Measurements from ENCODE around the gene HOXB4.
A peak's percentile ranks its signal among the peaks of the same experiment; 100 is the strongest.

The HOXB4 gene

DNA sequence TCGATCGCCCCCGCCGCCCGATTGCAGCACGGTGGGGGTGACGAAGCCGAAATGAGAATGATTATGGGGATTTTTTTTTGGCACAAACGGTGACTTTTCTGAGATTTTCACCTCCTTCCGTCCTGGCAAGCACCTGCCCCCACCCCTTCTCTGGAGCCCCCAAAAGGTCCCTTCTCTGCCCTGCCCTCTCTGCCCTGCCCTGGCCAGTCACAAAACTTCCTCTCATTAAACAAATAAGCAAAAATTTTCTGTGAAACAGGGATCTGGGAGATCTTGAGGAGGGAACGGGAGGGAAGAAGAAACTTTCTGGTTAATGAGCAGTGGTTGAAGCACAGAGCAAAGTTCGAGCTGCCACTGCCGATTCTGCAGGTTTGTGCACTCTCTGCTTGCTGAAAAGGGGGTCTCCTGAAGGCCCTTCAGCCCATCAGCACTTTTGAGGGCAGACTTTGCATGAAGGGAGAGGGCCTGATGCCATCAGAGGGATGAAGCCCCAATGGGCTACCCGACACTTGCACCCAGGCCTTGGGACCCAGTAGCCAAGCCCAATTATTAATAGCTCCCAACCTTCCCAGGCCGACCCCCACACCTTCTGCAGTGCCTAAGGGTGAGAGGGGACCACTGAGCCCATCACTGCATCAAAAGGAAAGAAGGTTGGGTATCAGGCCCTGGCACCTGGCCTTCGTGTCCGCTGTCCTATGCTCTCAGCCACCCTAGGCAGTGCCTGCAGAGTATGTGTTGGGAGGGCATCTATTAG, 38.0 kb upstream of the HOXB4 start:
- intact Hi-C loops (cut with DNase I): no loop called here
- DNase-seq: no peak

DNA sequence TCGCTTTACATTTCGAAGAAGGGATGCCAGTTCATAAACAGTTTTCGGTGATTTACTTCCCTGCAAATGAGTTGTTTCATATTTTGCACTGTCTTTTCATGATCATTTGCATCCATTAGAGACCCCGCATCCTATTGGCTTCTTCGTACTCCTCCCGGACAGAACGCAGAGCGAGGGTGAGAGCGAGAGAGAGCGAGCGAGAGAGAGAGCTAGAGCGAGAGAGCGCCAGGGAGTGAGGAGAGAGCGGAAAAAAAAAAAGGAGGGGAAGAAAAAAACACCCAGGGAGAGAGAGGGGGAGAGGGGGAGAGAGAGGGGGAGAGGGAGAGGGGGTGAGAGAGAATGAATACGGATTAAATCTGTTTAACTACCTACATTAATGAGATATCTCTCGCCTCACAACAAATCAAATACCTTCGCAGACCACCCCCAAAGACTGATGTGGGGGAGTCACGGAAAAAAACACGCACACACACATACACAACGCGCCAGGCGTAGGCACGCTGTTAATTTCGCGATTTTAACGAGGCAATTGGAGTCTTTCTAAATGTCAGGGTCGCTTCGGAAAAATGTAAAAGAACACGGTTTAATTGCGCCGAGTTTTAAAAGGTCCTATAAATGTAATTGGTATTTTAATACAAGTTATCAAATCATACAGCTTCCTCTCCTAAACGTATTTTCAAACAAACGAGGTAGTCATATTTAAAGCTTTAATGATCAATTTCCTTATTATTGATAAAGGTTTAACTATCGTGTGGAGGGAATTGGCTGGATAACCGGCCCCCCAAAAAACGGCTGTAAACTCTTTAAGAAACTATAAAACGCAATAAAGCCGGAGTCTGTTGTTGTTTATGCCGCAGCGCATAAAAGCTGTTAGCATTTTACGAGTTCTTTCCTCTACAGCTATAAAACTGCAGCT, 37.2 kb upstream of the HOXB4 start, which contains the start of gene HOXB8:
HOXB8 (minus strand) TSS at position 246 of the 916 bp plus-strand sequence. CDS start 588 bp downstream, outside the sequence.
- no peak for DNase-seq
- intact Hi-C loops (cut with DNase I): no loop called here

DNA sequence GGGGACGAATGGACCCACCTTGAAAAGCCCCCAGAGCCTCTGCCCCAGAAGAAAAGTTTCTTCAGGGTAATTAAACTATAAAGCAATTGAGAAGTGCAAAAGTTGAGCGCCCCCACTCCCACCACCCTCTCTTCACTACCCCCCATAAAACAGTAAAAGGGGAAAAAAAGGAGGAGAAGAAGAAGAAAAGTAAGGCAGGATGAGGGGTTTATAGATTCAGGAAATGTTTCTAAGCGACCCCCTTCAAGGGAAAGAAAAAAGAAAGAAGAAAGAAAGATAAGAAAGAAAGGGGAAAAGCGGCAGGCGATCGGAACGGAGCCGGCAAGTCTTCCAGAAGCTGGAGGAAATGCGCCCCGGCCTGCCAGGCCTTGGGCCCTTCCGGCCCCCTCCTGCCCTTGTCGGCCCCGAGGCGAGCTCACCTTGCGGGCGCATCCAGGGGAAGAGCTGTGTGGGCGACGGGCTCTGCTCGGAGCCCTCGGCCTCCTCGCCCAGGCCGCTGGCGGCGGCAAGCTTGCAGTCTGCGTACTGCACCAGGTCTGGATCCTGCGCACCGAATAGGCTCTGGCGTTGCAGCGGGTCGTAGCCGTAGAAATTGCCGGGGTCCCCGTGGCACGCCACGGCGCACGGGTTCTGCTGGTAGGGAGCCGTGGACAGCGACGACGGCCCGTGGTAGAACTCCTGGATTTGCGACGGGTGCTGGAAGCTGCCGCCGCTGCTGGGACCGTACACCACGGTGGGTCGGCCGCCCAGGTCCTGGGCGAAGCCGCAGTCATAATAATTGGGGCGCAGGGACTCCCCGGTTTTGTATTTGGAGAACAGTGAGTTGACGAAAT, 35.9 kb upstream of the HOXB4 start:
- no peak for DNase-seq
- intact Hi-C loops (cut with DNase I): no loop called here

DNA sequence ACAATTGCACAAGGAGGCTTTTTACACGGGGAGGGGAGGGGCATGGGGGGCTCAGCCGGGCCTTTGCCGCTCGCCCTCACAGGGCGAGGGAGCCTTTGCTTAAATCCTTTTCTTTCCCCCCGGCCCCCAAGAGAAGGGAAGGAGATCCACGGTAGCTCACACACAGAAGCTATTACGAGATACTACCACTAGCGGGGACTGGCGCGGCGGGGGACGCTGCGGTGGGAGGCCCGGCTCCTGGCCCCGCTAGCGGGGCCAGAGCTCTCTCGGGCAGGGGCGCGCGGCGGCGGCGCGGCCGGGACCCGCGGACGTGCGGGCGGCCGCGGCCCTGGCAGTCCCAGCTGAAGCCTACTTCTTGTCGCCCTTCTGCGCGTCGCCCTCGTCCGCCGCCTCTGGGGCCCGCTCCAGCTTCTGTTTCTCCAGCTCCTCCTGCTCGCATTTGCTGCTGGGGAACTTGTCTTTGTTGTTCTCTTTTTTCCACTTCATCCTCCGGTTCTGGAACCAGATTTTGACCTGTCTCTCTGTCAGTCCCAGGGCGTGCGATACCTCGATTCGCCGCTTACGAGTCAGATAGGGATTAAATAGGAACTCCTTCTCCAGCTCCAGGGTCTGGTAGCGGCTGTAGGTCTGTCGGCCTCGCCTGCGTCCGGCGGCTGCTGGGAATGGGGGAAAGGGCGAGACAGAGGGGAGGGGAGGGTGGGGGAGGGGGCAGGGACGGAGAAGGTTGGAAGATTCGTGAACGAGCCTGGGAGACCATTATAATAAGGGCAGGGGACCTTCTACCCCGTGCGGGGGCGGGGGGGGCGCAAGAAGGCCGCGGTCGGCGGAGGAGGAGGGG, 34.9 kb upstream of the HOXB4 start:
- peak in 1 of 42 donors; percentile 4 for DNase-seq
- intact Hi-C loops (cut with DNase I): no loop called here

GRCh38 chr17:48612456-48612853, 34.3 kb upstream of the HOXB4 start:
- DNase-seq: no peak
- intact Hi-C loops (cut with DNase I): no loop called here

DNA sequence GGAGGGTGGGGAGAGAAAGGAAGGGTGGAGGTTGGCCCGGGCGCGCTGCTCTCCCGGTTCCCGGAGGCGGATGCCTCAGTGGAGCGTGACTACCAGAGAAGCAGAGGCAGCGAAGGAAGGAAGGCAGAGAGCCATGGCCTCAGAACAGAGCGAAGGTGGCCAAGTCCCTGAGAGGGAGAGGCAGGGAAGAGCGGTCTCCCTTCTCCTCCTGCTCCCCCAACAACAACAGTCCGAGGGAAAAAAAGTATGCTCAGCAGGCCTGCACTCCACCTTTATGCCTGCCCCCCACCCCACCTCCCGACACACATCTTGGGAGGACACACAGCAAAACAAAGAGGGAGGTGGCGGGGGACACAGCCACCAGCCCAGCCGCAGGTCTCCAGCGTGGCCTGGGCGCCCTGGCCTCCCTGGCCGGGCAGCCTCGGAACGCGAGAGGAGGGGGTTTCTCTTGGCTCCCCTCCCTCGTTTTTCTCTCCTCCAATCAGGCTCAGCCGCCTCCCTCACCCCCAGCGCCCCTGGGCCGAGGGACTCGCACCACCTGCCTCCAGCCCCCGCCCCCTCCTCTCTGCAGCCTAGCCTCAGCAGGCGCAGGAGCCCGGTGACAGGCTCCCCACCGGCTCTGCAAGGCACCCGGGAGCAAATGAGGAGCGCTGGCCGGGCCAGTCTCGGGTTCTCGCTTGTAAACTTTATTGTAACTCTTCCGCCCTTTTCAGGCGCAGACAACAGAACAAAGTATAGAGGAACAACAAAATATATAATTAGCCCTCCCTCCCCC, 33.7 kb upstream of the HOXB4 start:
- intact Hi-C loops (cut with DNase I): no loop called here
- no peak for DNase-seq

DNA sequence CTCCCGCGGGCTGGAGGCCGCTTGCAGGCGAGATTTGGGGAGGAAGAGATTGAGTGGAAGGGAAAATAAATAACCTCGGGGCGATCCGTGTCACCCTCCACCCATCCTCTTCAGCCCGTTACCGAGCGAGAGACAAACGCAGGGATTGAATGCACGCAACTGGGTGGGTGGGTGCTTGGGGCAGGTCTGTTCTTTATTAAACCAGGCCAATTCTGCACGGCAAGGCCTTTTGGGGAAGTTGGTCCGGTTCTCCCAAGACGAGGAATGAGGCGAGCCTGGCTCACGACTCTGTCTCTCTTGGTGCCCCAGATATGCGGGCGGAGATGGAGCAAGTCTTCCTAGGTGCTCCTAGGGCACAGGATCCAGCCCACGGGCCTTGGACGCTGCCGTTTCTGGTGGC, 33.1 kb upstream of the HOXB4 start:
- DNase-seq: no peak
- intact Hi-C loops (cut with DNase I): no loop called here

- DNase-seq: peak in 27 of 42 donors; percentile 13 to 68 (median 41)
- intact Hi-C loops (cut with DNase I): no loop called here
Observed at GRCh38 chr17:48610282-48611211, 32.4 kb upstream of the HOXB4 start, which contains the start of gene HOXB7. HOXB7 (minus strand) TSS chr17:48611017; CDS start chr17:48610918, 99 bp downstream.

DNA sequence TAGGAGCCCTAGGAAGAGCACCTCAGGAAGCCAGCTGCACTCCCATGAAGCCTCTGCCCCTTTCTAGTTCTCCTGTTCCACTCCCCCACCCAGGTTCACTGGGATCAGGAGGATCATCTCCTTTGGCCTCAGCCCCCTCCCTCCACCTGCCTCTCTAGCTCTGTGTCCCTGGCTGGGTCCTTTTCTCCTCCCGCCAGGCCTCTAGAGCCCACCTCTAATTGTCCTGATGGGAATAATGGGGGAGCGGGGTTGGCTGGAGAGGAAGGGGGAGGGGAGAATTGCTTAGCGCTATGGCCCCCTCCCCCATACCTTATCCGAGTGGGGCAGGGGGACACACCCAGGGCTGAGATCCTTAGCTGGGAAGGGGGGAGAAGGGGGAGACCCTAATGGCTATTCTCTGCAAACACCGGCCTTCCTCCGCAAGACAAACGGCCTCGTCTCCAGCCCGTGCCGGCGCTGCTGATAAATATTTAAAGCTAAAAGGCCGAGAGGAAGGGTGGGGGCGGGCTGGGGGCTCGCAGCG, 31.7 kb upstream of the HOXB4 start:
- no peak for DNase-seq
- intact Hi-C loops (cut with DNase I): no loop called here

GRCh38 chr17:48609033-48609432, 30.9 kb upstream of the HOXB4 start:
- intact Hi-C loops (cut with DNase I): no loop called here
- DNase-seq: no peak

DNA sequence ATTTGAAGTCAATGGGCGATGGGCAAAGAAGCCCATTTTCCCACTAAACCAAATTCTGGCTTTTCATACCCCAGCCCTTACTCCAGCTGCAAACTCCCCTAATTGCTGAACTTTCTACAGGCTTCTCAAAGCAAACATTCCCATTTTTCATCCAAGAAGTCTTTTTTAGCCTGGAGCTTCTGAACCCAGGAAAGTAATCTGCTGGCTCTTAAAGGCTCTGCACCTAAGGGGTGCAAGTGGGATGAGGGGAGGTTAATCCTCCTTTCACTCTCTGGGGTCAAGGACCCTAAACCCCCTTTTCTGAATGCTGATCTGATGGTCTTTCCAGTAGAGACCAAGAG, 30.3 kb upstream of the HOXB4 start:
- DNase-seq: no peak
- intact Hi-C loops (cut with DNase I): no loop called here

GRCh38 chr17:48606892-48607614, 28.9 kb upstream of the HOXB4 start:
- no peak for DNase-seq
- intact Hi-C loops (cut with DNase I): no loop called here

- intact Hi-C loops (cut with DNase I): no loop called here
Observed at GRCh38 chr17:48605991-48606891, 28.1 kb upstream of the HOXB4 start.

DNA sequence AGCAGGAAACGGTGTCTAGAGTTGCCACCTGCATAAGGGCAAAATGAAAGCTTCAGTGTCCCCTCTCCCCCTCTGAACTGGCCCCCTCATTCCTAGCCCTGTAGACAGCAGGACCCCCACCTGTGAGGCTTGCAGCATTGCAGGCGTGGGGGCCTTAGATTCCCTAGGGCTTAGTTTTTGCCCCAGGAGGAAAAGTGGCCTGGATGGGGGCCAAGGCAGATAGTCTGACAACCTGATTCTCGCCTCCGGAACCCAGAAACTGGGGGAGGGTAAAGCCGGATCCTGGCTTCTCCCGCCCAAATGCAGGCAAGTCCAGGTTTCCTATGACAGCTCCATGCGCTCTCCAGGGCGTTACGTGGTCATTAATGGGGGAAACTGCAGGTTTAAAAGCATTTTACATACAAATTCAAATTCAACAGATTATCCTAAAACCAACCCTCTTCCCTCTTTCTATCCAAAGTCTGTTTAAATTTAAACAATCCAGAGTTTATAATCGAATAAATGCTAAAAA, 27.3 kb upstream of the HOXB4 start:
- intact Hi-C loops (cut with DNase I): no loop called here
- DNase-seq: no peak

More at GRCh38 chr17:48605991-48606891, 28.1 kb upstream of the HOXB4 start:
- no peak for DNase-seq
